CD4-positive, alpha-beta memory T cell (primary cell): Measurements from ENCODE around the gene RPL27A. TPM values are rescaled to one million over a fixed set of nuclear protein-coding genes. Genes with fewer than 3 reads are reported as not detected.

Experiments
- CTCF ChIA-PET: fragments of 350-600 bp; sonication (Branson Sonifier 250); formaldehyde crosslinking; loops from one replicate; lab custom pipeline; 2021; ENCODE audit warnings: inconsistent platforms; ENCODE audit not compliant: partially characterized antibody; lab: Charles Lee
- POLR2A ChIA-PET: fragments of 350-600 bp; sonication (Branson Sonifier 250); formaldehyde crosslinking; loops from one replicate; lab custom pipeline; 2021; ENCODE audit not compliant: partially characterized antibody; lab: Charles Lee
- DNase-seq, 5 donors: peaks; one replicate each; pipeline versions ENCODE4 v3.0.0 to v3.0.0-alpha.2; 2020 to 2022; ENCODE audit warnings: mixed read lengths in 1 of 5
- H3K27ac ChIP-seq: one replicate; pipeline ENCODE4 v1.7.0; 2013; ENCODE audit warnings: low read depth, low read length
- H3K27me3 ChIP-seq: 2 replicates; pipeline ENCODE4 v1.7.0; 2013; ENCODE audit warnings: mild to moderate bottlenecking, low read length, moderate library complexity; ENCODE audit not compliant: insufficient read depth
- H3K36me3 ChIP-seq: 2 replicates; pipeline ENCODE4 v1.7.0; 2013; ENCODE audit warnings: mild to moderate bottlenecking, low read length, moderate library complexity; ENCODE audit not compliant: insufficient read depth
- H3K4me1 ChIP-seq: 2 replicates; pipeline ENCODE4 v1.7.0; 2013; ENCODE audit warnings: mild to moderate bottlenecking, low read length, moderate library complexity; ENCODE audit not compliant: insufficient read depth
- H3K4me3 ChIP-seq, 2 donors: one replicate each; pipeline ENCODE4 v1.7.0; 2013; ENCODE audit warnings: low read length in 2 of 2, mild to moderate bottlenecking in 1 of 2
- H3K9me3 ChIP-seq, 2 donors: one replicate each; pipeline ENCODE4 v1.7.0; 2013; ENCODE audit warnings: low read length in 2 of 2, control low read depth in 1 of 2; ENCODE audit not compliant: control insufficient read depth in 1 of 2
- H3K27ac Mint-ChIP-seq, 7 donors: one replicate each; pipeline ENCODE4 v1.8.0; 2020 to 2021; ENCODE audit warnings: mixed read lengths in 7 of 7, mild to moderate bottlenecking in 6 of 7, inconsistent platforms in 3 of 7, moderate library complexity in 3 of 7
- H3K27me3 Mint-ChIP-seq, 2 donors: one replicate each; pipeline ENCODE4 v1.8.0; 2020 to 2021; ENCODE audit warnings: mixed read lengths in 2 of 2
- H3K36me3 Mint-ChIP-seq, 2 donors: one replicate each; pipeline ENCODE4 v1.8.0; 2020 to 2021; ENCODE audit warnings: mixed read lengths in 2 of 2, inconsistent platforms in 1 of 2, mild to moderate bottlenecking in 1 of 2
- H3K4me1 Mint-ChIP-seq, 4 donors: one replicate each; pipeline ENCODE4 v1.8.0; 2020 to 2021; ENCODE audit warnings: mixed read lengths in 4 of 4, mild to moderate bottlenecking in 1 of 4
- H3K4me3 Mint-ChIP-seq, 8 donors: one replicate each; pipeline ENCODE4 v1.8.0; 2020 to 2021; ENCODE audit warnings: mixed read lengths in 8 of 8, mild to moderate bottlenecking in 7 of 8, moderate library complexity in 6 of 8, inconsistent platforms in 3 of 8
- H3K9me3 Mint-ChIP-seq, 8 donors: one replicate each; pipeline ENCODE4 v1.8.0; 2020 to 2021; ENCODE audit warnings: mixed read lengths in 8 of 8, mild to moderate bottlenecking in 5 of 8, inconsistent platforms in 3 of 8, moderate library complexity in 1 of 8
- intact Hi-C: fragments of 100-400 bp; cut with micrococcal nuclease; formaldehyde crosslinking; loops from one replicate; pipeline ENCODE4 v1.15.1; 2023
- polyA plus RNA-seq, 2 donors: library from polyadenylated mRNA; unstranded; fragments of 300-500 nt; fragmentation: Illumina TruSeq; gene quantifications; one replicate each; pipeline ENCODE4 v1.2.3, GENCODE V29; 2021
- total RNA-seq, 2 experiments: library from RNA; stranded (reverse); gene quantifications; one replicate each; pipeline ENCODE4 v1.2.3, GENCODE V29; 2021

RPL27A gene
- total and polyA plus RNA-seq, 4 experiments from 2014 or later = 1,456 to 3,736 (median 2,555) TPM

- Histone ChIP-seq H3K4me3 (no peak overlapping the region), H3K9me3 (no peaks in the 10 kb centered on the region), H3K36me3 (peaks cover 4% of the 10 kb centered on the region), H3K27me3 (no peaks in the 10 kb centered on the region), H3K4me1 (peaks cover 16% of the 10 kb centered on the region), H3K27ac (no peak overlapping the region)
- Mint-ChIP-seq H3K9me3 (peaks cover 0 to 2% (median 0%) of the 10 kb centered on the region in 8 donors), H3K36me3 (peaks cover 7 to 30% of the 10 kb centered on the region in 2 donors), H3K27me3 (no peaks in the 10 kb centered on the region), H3K27ac (peak overlapping the region in 4 of 7 donors; percentile 27 to 98 (median 96)), H3K4me3 (peak overlapping the region in 7 of 8 donors; percentile 6 to 98 (median 97)), H3K4me1 (peaks cover 18 to 38% (median 26%) of the 10 kb centered on the region in 4 donors)
- CTCF ChIA-PET = no interaction called here
- no peak for DNase-seq
- intact Hi-C loops = no loop called here
- POLR2A ChIA-PET = interaction anchor here (1.1 kb wide), 1 partner anchor 8 kb away, joined by 8 read pairs; the partner anchor contains the start of genes RPL27A and TRIM66
These were observed 8.1 kb downstream of the RPL27A start for GRCh38 chr11:8690374-8691342.

- Mint-ChIP-seq H3K4me3 (no peak overlapping the region), H3K27me3 (no peaks in the 10 kb centered on the region), H3K4me1 (peaks cover 18 to 34% (median 26%) of the 10 kb centered on the region in 4 donors), H3K36me3 (peaks cover 0 to 21% of the 10 kb centered on the region in 2 donors), H3K9me3 (peaks cover 0 to 2% (median 0%) of the 10 kb centered on the region in 8 donors), H3K27ac (peak overlapping the region in 1 of 7 donors; percentile 98)
- ChIA-PET CTCF (no interaction called here), POLR2A (interaction anchor here (2.9 kb wide), 1 partner anchor 9 kb away, joined by 10 read pairs; the partner anchor contains the start of genes RPL27A and TRIM66)
- H3K36me3 ChIP-seq = no peaks in the 10 kb centered on the region
- no peaks in the 10 kb centered on the region for H3K27me3 ChIP-seq
- no peak overlapping the region for H3K27ac ChIP-seq
- H3K4me3 ChIP-seq = no peak overlapping the region
- intact Hi-C loops = no loop called here
- DNase-seq = no peak
- H3K4me1 ChIP-seq = peaks cover 16% of the 10 kb centered on the region
- H3K9me3 ChIP-seq = no peaks in the 10 kb centered on the region
These were observed 9.0 kb downstream of the RPL27A start for GRCh38 chr11:8691601-8692000.

GRCh38 chr11:8692417-8692816 is 9.8 kb downstream of the RPL27A start:
- POLR2A ChIA-PET = interaction anchor here (2.9 kb wide), 1 partner anchor 9 kb away, joined by 10 read pairs; the partner anchor contains the start of genes RPL27A and TRIM66
- Histone ChIP-seq H3K36me3 (no peaks in the 10 kb centered on the region), H3K9me3 (no peaks in the 10 kb centered on the region), H3K4me3 (no peak overlapping the region), H3K27me3 (no peaks in the 10 kb centered on the region), H3K27ac (no peak overlapping the region), H3K4me1 (peaks cover 16% of the 10 kb centered on the region)
- no peaks in the 10 kb centered on the region for H3K9me3 Mint-ChIP-seq
- H3K27ac Mint-ChIP-seq = no peak overlapping the region
- no peak for DNase-seq
- intact Hi-C loops = no loop called here
- no peak overlapping the region for H3K4me3 Mint-ChIP-seq
- peaks cover 18 to 28% (median 23%) of the 10 kb centered on the region in 4 donors for H3K4me1 Mint-ChIP-seq
- H3K36me3 Mint-ChIP-seq = peaks cover 6 to 15% of the 10 kb centered on the region in 2 donors
- CTCF ChIA-PET = no interaction called here
- no peaks in the 10 kb centered on the region for H3K27me3 Mint-ChIP-seq

- Mint-ChIP-seq H3K4me1 (peaks cover 14 to 21% (median 18%) of the 10 kb centered on the region in 4 donors), H3K27me3 (no peaks in the 10 kb centered on the region), H3K9me3 (no peaks in the 10 kb centered on the region), H3K27ac (peak overlapping the region in 1 of 7 donors; percentile 3), H3K4me3 (no peak overlapping the region), H3K36me3 (peaks cover 9 to 11% of the 10 kb centered on the region in 2 donors)
- H3K36me3 ChIP-seq = no peaks in the 10 kb centered on the region
- H3K4me3 ChIP-seq = no peak overlapping the region
- intact Hi-C loops = no loop called here
- H3K4me1 ChIP-seq = peaks cover 12% of the 10 kb centered on the region
- ChIA-PET CTCF (no interaction called here), POLR2A (interaction anchor here (2.9 kb wide), 1 partner anchor 10 kb away, joined by 10 read pairs; the partner anchor contains the start of genes RPL27A and TRIM66)
- H3K27ac ChIP-seq = no peak overlapping the region
- H3K27me3 ChIP-seq = no peaks in the 10 kb centered on the region
- H3K9me3 ChIP-seq = no peaks in the 10 kb centered on the region
- DNase-seq = no peak
These were observed 10.5 kb downstream of the RPL27A start for GRCh38 chr11:8693010-8693551.

- no peak overlapping the region for H3K27ac Mint-ChIP-seq
- ChIA-PET POLR2A (interaction anchor here (2.9 kb wide), 1 partner anchor 11 kb away, joined by 10 read pairs; the partner anchor contains the start of genes RPL27A and TRIM66), CTCF (no interaction called here)
These were observed 11.0 kb downstream of the RPL27A start for GRCh38 chr11:8693555-8693954.

GRCh38 chr11:8694137-8694536 is 11.5 kb downstream of the RPL27A start:
- Mint-ChIP-seq H3K9me3 (no peaks in the 10 kb centered on the region), H3K4me1 (peaks cover 9 to 11% (median 10%) of the 10 kb centered on the region in 4 donors), H3K4me3 (no peak overlapping the region), H3K27me3 (no peaks in the 10 kb centered on the region), H3K27ac (no peak overlapping the region), H3K36me3 (peaks cover 2 to 9% of the 10 kb centered on the region in 2 donors)
- H3K9me3 ChIP-seq = no peaks in the 10 kb centered on the region
- no peaks in the 10 kb centered on the region for H3K36me3 ChIP-seq
- H3K27me3 ChIP-seq = no peaks in the 10 kb centered on the region
- no peak overlapping the region for H3K4me3 ChIP-seq
- no peak overlapping the region for H3K27ac ChIP-seq
- CTCF ChIA-PET = no interaction called here
- DNase-seq = no peak
- peaks cover 9% of the 10 kb centered on the region for H3K4me1 ChIP-seq
- intact Hi-C loops = no loop called here
- POLR2A ChIA-PET = interaction anchor here (2.9 kb wide), 1 partner anchor 11 kb away, joined by 10 read pairs; the partner anchor contains the start of genes RPL27A and TRIM66

More at GRCh38 chr11:8693555-8693954, 11.0 kb downstream of the RPL27A start:
- Mint-ChIP-seq H3K36me3 (peaks cover 8 to 9% of the 10 kb centered on the region in 2 donors), H3K27me3 (no peaks in the 10 kb centered on the region), H3K9me3 (no peaks in the 10 kb centered on the region), H3K4me1 (peaks cover 10 to 17% (median 14%) of the 10 kb centered on the region in 4 donors), H3K4me3 (no peak overlapping the region)
- H3K27ac ChIP-seq = no peak overlapping the region
- H3K27me3 ChIP-seq = no peaks in the 10 kb centered on the region
- no peaks in the 10 kb centered on the region for H3K9me3 ChIP-seq
- DNase-seq = no peak
- intact Hi-C loops = no loop called here
- H3K4me1 ChIP-seq = peaks cover 9% of the 10 kb centered on the region
- no peaks in the 10 kb centered on the region for H3K36me3 ChIP-seq
- no peak overlapping the region for H3K4me3 ChIP-seq

GRCh38 chr11:8697054-8697453 is 14.5 kb downstream of the RPL27A start:
- Mint-ChIP-seq H3K4me3 (no peak overlapping the region), H3K27me3 (no peaks in the 10 kb centered on the region), H3K36me3 (peaks cover 0 to 9% of the 10 kb centered on the region in 2 donors), H3K9me3 (no peaks in the 10 kb centered on the region), H3K4me1 (no peaks in the 10 kb centered on the region), H3K27ac (no peak overlapping the region)
- H3K4me3 ChIP-seq = no peak overlapping the region
- intact Hi-C loops = no loop called here
- no peaks in the 10 kb centered on the region for H3K9me3 ChIP-seq
- H3K4me1 ChIP-seq = no peaks in the 10 kb centered on the region
- ChIA-PET CTCF (no interaction called here), POLR2A (no interaction called here)
- H3K27ac ChIP-seq = no peak overlapping the region
- DNase-seq = no peak
- no peaks in the 10 kb centered on the region for H3K27me3 ChIP-seq
- H3K36me3 ChIP-seq = no peaks in the 10 kb centered on the region
